ENCODE measurements around the gene PDE6B. TPM values are rescaled to one million over a fixed set of nuclear protein-coding genes. Genes with fewer than 3 reads are reported as not detected.
A peak's percentile ranks its signal among the peaks of the same experiment; 100 is the strongest.

Gene PDE6B
- total RNA-seq, 1 experiment from 2014 or later = 10.8 TPM

DNA sequence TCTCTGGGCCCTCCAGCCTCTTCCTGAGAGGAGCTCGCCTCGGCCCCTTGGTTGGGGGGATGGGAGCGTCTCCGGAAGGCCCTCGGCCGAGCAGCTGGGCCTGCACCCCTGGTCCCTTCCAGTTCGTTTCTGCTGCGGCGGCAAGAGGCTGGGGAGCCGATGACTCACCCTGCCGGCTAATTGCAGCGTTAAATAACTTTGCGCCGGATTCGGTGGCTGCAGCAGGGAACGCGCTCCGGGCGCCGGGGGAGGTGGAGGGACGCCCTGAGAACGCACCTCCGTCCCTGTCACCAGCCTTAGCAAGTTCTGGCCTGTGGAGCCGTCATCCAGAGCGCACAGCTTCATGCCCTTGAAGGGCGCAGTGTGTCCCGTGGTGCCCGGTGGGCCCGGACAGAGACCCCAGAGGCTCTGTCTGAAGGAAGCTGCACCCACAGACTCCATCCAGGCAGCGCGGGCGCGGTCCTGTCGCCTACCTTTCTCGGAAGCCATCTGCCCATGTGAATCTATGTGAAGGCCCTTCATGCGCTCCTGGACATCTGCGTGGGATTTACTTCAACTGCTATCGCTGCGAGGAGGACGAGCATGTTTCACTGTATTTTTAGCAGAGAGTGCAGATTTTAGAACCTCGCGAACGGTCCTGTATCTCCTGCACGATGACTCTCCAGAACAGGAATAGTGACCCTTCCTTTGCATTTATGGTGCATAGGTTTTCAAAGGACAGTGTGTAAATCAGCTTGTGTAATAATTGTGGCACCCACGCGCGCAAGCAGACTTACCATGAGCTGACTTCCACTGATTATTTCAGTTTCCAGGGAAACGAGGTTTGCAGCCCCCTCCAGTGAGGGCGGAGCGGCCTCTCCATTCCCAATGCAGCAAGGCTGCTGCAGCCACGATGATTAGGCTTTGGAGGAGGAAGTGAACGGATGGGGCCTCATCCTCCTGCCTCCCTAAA, 47.6 kb upstream of the PDE6B start:
- Histone ChIP-seq H3K9ac (ENCODE audit: extremely low read depth, insufficient read length, low read length) (no peak overlapping the region), H3K27me3 (ENCODE audit: insufficient read depth, low read length) (peaks cover 40% of the 10 kb centered on the region), H4K20me1 (ENCODE audit: control insufficient read depth, insufficient read depth, insufficient read length) (no peaks in the 10 kb centered on the region)

More for the DNA sequence above, 47.6 kb upstream of the PDE6B start:
- Histone ChIP-seq H2BK120ac (ENCODE audit: low read depth, low read length, poor library complexity, severe bottlenecking) (no peak overlapping the region), H3K56ac (ENCODE audit: insufficient read length, low read depth, low read length) (no peak overlapping the region), H3K4me1 (ENCODE audit: insufficient read depth, low read length) (0 out of 2 replicates have a peak, but pooled peaks cover 5% of the 10 kb centered on the region), H4K91ac (ENCODE audit: insufficient read length, low read depth, low read length) (no peak overlapping the region), H3K9me3 (ENCODE audit: control insufficient read depth, low read depth, low read length) (no peaks in the 10 kb centered on the region), H4K8ac (replicated peaks; ENCODE audit: insufficient read length, low read depth, low read length) (no peak overlapping the region), H3K79me2 (ENCODE audit: insufficient read depth, low read length) (no peaks in the 10 kb centered on the region), H3K4me2 (ENCODE audit: insufficient read depth, insufficient read length, low read length) (peak overlapping the region; percentile 80), H2BK15ac (ENCODE audit: low read depth, low read length) (no peak overlapping the region), H2AK5ac (ENCODE audit: insufficient read length, low read length) (no peak overlapping the region), H2BK12ac (ENCODE audit: insufficient read length, low read depth, low read length) (no peak overlapping the region), H2BK5ac (ENCODE audit: insufficient read length, low read length) (no peak overlapping the region), H3K27ac (ENCODE audit: insufficient read length, low read depth, low read length) (no peak overlapping the region), H4K5ac (ENCODE audit: insufficient read length, low read depth, low read length) (no peak overlapping the region), H2BK20ac (ENCODE audit: low read depth, low read length, poor library complexity, severe bottlenecking) (no peak overlapping the region), H3K14ac (ENCODE audit: insufficient read depth, low read length) (no peak overlapping the region), H3K23ac (ENCODE audit: insufficient read length, low read depth, low read length) (no peak overlapping the region), H2AFZ (ENCODE audit: low read length) (no peak overlapping the region), H3K18ac (ENCODE audit: insufficient read length, low read depth, low read length) (no peak overlapping the region), H3K79me1 (ENCODE audit: insufficient read depth, low read depth, low read length, poor library complexity, severe bottlenecking) (no peaks in the 10 kb centered on the region), H3K4ac (ENCODE audit: low read depth, low read length) (no peak overlapping the region), H3K23me2 (ENCODE audit: insufficient read length, low read depth, low read length, poor library complexity, severe bottlenecking) (peaks cover 22% of the 10 kb centered on the region), H3T11ph (ENCODE audit: low read length) (no peak overlapping the region)
- Mint-ChIP-seq H3K4me1 (peaks cover 11 to 25% of the 10 kb centered on the region in 2 experiments), H3K9me3 (peaks cover 5 to 6% of the 10 kb centered on the region in 2 experiments; a peak in 4 of 5 replicates), H3K27ac (no peak overlapping the region), H3K4me3 (peak overlapping the region; percentile 62 to 93), H3K36me3 (ENCODE audit: insufficient read depth in 1 of 3, low read depth in 3 of 3) (peaks cover 0 to 2% (median 0%) of the 10 kb centered on the region in 3 experiments; a peak in 1 of 7 replicates), H3K27me3 (ENCODE audit: low read depth) (peaks cover 83% of the 10 kb centered on the region)
- no CpG with 5 or more reads among the region's 52 CpGs for WGBS (ENCODE audit: extremely low coverage, insufficient read length, low lambda C conversion rate)
- peak; percentile 75 for DNase-seq
- TF ChIP-seq, protein P1, sequence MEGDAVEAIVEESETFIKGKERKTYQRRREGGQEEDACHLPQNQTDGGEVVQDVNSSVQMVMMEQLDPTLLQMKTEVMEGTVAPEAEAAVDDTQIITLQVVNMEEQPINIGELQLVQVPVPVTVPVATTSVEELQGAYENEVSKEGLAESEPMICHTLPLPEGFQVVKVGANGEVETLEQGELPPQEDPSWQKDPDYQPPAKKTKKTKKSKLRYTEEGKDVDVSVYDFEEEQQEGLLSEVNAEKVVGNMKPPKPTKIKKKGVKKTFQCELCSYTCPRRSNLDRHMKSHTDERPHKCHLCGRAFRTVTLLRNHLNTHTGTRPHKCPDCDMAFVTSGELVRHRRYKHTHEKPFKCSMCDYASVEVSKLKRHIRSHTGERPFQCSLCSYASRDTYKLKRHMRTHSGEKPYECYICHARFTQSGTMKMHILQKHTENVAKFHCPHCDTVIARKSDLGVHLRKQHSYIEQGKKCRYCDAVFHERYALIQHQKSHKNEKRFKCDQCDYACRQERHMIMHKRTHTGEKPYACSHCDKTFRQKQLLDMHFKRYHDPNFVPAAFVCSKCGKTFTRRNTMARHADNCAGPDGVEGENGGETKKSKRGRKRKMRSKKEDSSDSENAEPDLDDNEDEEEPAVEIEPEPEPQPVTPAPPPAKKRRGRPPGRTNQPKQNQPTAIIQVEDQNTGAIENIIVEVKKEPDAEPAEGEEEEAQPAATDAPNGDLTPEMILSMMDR (conservative IDR thresholded peaks at IDR 0.05) = no peak

All from H9 (cell line).